GM12878 (cell line): ENCODE data around the gene RANBP3. TPM values are rescaled to one million over a fixed set of nuclear protein-coding genes. Genes with fewer than 3 reads are reported as not detected.

Source experiments
- ATAC-seq: fragments of 200-7000 bp; cut with Tn5 transposase; 3 replicates; pipeline ENCODE4 v1.9.1; 2020; ENCODE audit warnings: mild to moderate bottlenecking, moderate library complexity
- BruUV-seq: library from RNA; stranded (reverse); fragments of 400-500 nt; replicated peaks from 2 replicates; lab custom pipeline; 2021; lab: Mats Ljungman, UMichigan
- CTCF ChIA-PET: fragments of 300-600 bp; sonication (Branson Sonifier 250); formaldehyde crosslinking; extraction: SDS; loops from one replicate; lab custom pipeline; 2021; ENCODE audit warnings: inconsistent platforms; lab: Yijun Ruan, JAX
- POLR2A ChIA-PET: fragments of 350-600 bp; formaldehyde crosslinking; extraction: SDS; loops from one replicate; lab custom pipeline; 2021; ENCODE audit warnings: inconsistent platforms; lab: Charles Lee
- RAD21 ChIA-PET: fragments of 300-600 bp; sonication (Branson Sonifier 250); formaldehyde crosslinking; loops from one replicate; lab custom pipeline; 2023; ENCODE audit warnings: antibody characterized with exemption; ENCODE audit not compliant: unreplicated experiment; lab: Charles Lee
- SMC1A ChIA-PET: fragments of 300-600 bp; sonication (Branson Sonifier 250); formaldehyde crosslinking; loops from one replicate; lab custom pipeline; 2023; ENCODE audit not compliant: unreplicated experiment, uncharacterized antibody; lab: Charles Lee
- DNase-seq: peaks from one replicate; pipeline ENCODE4 v3.0.0-alpha.2; 2011; ENCODE audit warnings: low read depth, low spot score
- FAIRE-seq: peaks from 3 replicates; lab custom pipeline; 2011; peaks lifted over from hg19 to GRCh38; lab: Jason Lieb, UNC
- H2AFZ ChIP-seq: 2 replicates; pipeline ENCODE4 v1.6.0; 2011; ENCODE audit warnings: low read depth, low read length, control low read depth; ENCODE audit not compliant: control insufficient read depth
- H3K27ac ChIP-seq: 2 replicates; pipeline ENCODE4 v1.5.1; 2011; ENCODE audit warnings: control low read depth; ENCODE audit not compliant: control insufficient read depth, insufficient read depth
- H3K27me3 ChIP-seq, 2 experiments: replicated peaks in 1 of 2; 2 replicates each; pipeline versions ENCODE4 v1.6.0 to v1.6.1; 2011; ENCODE audit warnings: low read length in 1 of 2; ENCODE audit not compliant: control insufficient read depth in 2 of 2, insufficient read depth in 2 of 2
- H3K36me3 ChIP-seq, 2 experiments: 2 replicates each; pipeline ENCODE4 v1.5.1; 2011; ENCODE audit warnings: low read length in 1 of 2; ENCODE audit not compliant: control insufficient read depth in 2 of 2, insufficient read depth in 2 of 2
- H3K4me1 ChIP-seq: 2 replicates; pipeline ENCODE4 v1.6.1; 2011; ENCODE audit warnings: mild to moderate bottlenecking, low read length, moderate library complexity, mixed read lengths; ENCODE audit not compliant: control insufficient read depth, insufficient read depth
- H3K4me2 ChIP-seq: 2 replicates; pipeline ENCODE4 v1.6.0; 2011; ENCODE audit warnings: control low read depth; ENCODE audit not compliant: control insufficient read depth, insufficient read depth
- H3K4me3 ChIP-seq: fragments of 200-600 bp; sonication (generic); 2 replicates; pipeline ENCODE4 v1.5.1; 2016
- H3K79me2 ChIP-seq: 2 replicates; pipeline ENCODE4 v1.6.0; 2011; ENCODE audit warnings: low read length; ENCODE audit not compliant: control insufficient read depth, insufficient read depth
- H3K9ac ChIP-seq: 2 replicates; pipeline ENCODE4 v1.8.0; 2011; ENCODE audit warnings: low read length, control low read depth, mixed read lengths; ENCODE audit not compliant: control insufficient read depth, insufficient read depth
- H3K9me3 ChIP-seq: replicated peaks from 3 replicates; pipeline ENCODE4 v1.5.1; 2011; ENCODE audit warnings: mild to moderate bottlenecking, low read length; ENCODE audit not compliant: control insufficient read depth, insufficient read depth
- H4K20me1 ChIP-seq: 2 replicates; pipeline ENCODE4 v1.6.0; 2011; ENCODE audit not compliant: control insufficient read depth, insufficient read depth
- HDAC2 ChIP-seq: fragments of 200-600 bp; sonication (generic); IDR thresholded peaks from 2 replicates; pipeline ENCODE4 v1.6.1; 2017
- RB1 ChIP-seq: fragments of 450-650 bp; formaldehyde crosslinking; IDR thresholded peaks from 2 replicates; pipeline ENCODE4 v1.6.1; 2017; ENCODE audit warnings: mild to moderate bottlenecking, borderline replicate concordance
- SIN3A ChIP-seq: IDR thresholded peaks from 2 replicates; pipeline ENCODE4 v1.6.1; 2012; ENCODE audit warnings: low read depth, low read length, improper control_type of control experiment
- SMC3 ChIP-seq: IDR thresholded peaks from 2 replicates; pipeline ENCODE4 v1.6.1; 2011; ENCODE audit warnings: low read length, improper control_type of control experiment, borderline replicate concordance
- YBX1 ChIP-seq: fragments of 450-650 bp; IDR thresholded peaks from 2 replicates; pipeline ENCODE4 v1.6.1; 2016; ENCODE audit warnings: antibody characterized with exemption
- ZNF592 ChIP-seq: fragments of 450-650 bp; IDR thresholded peaks from 2 replicates; pipeline ENCODE4 v1.6.1; 2017; ENCODE audit warnings: mild to moderate bottlenecking, moderate library complexity
- WGBS: methylation state at CpG from one replicate; pipeline ENCODE4 v1.1.6; 2016; ENCODE audit warnings: low lambda C conversion rate; ENCODE audit not compliant: insufficient replicate concordance, insufficient coverage; ENCODE audit errors: missing lambda C conversion rate; 5-methylcytosine and 5-hydroxymethylcytosine counted together
- in situ Hi-C: fragments of 300-500 bp; cut with MboI; formaldehyde crosslinking; loops from 9 replicates; pipeline ENCODE4 v1.14.3; 2018; ENCODE audit warnings: mixed read lengths
- intact Hi-C: fragments of 100-400 bp; cut with micrococcal nuclease; formaldehyde crosslinking; loops from one replicate; pipeline ENCODE4 v1.14.2; 2022; ENCODE audit not compliant: unreplicated experiment
- polyA plus RNA-seq, 11 experiments: library from polyadenylated mRNA; depleted of rRNA in 4 of 11; unstranded in 6 of 11; stranded (reverse) in 5 of 11; fragments of >200 nt; fragmentation: Nextera tagmentation in 4 of 11; fragmentation: Illumina TruSeq in 1 of 11; extraction: Ambion mirVana in 4 of 11; extraction: Trizol in 1 of 11; gene quantifications; 1 replicate in 1 of 11; 2 replicates in 10 of 11; pipeline versions ENCODE4 v1.2.1 to v1.2.3, GENCODE V29; 2011 to 2016; ENCODE audit warnings: inconsistent platforms in 2 of 11, missing spikeins in 2 of 11, low read depth in 1 of 11
- total RNA-seq, 4 experiments: library from RNA; depleted of rRNA in 3 of 4; stranded (reverse); fragments of >200 nt in 3 of 4; fragmentation: Illumina TruSeq in 1 of 4; extraction: Trizol in 1 of 4; gene quantifications; 2 replicates each; pipeline versions ENCODE4 v1.2.1 to v1.2.3, GENCODE V29; 2013 to 2021

Gene RANBP3
- total and polyA plus RNA-seq, 10 of the 15 experiments (the other 5 are each of a cell fraction or from before 2014, with no cell fraction given): 1.1 to 81.6 (median 60.0) TPM

- FAIRE-seq (no peak), ATAC-seq (no peak), DNase-seq (no peak)
- ChIA-PET RAD21 (no interaction called here), POLR2A (no interaction called here), SMC1A (no interaction called here), CTCF (interaction anchor here (0.6 kb wide), 1 partner anchor 1372 kb away, joined by 5 read pairs; no protein-coding TSS in a partner anchor)
- no peak overlapping the region for H3K4me3 ChIP-seq
- in situ Hi-C loops: no loop called here
- H3K36me3 ChIP-seq: no peaks in the 10 kb centered on the region
- no peak overlapping the region for H3K9ac ChIP-seq
- H3K9me3 ChIP-seq: no peaks in the 10 kb centered on the region
- intact Hi-C loops: no loop called here
- no peaks in the 10 kb centered on the region for H4K20me1 ChIP-seq
- TF ChIP-seq SMC3 (no peak), YBX1 (no peak), HDAC2 (no peak), ZNF592 (no peak), RB1 (no peak), SIN3A (no peak)
- no peaks in the 10 kb centered on the region for H3K4me1 ChIP-seq
- H3K27ac ChIP-seq: no peak overlapping the region
- BruUV-seq: no TSS peak
- no peaks in the 10 kb centered on the region for H3K79me2 ChIP-seq
- H3K4me2 ChIP-seq: no peak overlapping the region
- WGBS: 68% methylated on average over 6 of the region's 6 CpGs
- no peaks in the 10 kb centered on the region for H3K27me3 ChIP-seq
- no peak overlapping the region for H2AFZ ChIP-seq
Measured at GRCh38 chr19:5999693-6000092, 21.8 kb upstream of the RANBP3 start.
